GM21423 (cell line): ENCODE data around the gene ANKRD34B.

Source experiments
- ATAC-seq: cut with Tn5 transposase; IDR thresholded peaks from one replicate; pipeline ENCODE4 v1.9.1; 2021; ENCODE audit warnings: mild to moderate bottlenecking, moderate library complexity; ENCODE audit not compliant: unreplicated experiment

ANKRD34B gene

DNA sequence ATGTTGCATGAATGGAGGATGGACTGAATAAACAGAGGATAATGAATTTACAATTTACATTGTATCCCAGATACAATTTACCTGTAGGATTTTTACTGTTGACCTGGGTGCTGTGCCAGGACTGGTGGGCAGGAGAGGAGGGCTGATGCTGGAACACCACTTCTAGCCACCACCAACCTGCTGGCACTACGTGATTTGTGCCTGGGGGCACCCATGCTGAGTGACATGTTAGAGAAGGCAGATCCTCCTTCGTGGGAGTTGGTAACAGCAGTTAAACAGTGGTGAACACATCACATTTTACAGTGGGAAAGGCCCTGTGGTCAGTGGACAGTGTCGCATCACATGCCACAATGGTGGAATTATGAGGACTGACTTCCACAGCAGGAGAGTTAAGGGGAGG lies 3.0 kb upstream of the ANKRD34B start:
- no peak for ATAC-seq

DNA sequence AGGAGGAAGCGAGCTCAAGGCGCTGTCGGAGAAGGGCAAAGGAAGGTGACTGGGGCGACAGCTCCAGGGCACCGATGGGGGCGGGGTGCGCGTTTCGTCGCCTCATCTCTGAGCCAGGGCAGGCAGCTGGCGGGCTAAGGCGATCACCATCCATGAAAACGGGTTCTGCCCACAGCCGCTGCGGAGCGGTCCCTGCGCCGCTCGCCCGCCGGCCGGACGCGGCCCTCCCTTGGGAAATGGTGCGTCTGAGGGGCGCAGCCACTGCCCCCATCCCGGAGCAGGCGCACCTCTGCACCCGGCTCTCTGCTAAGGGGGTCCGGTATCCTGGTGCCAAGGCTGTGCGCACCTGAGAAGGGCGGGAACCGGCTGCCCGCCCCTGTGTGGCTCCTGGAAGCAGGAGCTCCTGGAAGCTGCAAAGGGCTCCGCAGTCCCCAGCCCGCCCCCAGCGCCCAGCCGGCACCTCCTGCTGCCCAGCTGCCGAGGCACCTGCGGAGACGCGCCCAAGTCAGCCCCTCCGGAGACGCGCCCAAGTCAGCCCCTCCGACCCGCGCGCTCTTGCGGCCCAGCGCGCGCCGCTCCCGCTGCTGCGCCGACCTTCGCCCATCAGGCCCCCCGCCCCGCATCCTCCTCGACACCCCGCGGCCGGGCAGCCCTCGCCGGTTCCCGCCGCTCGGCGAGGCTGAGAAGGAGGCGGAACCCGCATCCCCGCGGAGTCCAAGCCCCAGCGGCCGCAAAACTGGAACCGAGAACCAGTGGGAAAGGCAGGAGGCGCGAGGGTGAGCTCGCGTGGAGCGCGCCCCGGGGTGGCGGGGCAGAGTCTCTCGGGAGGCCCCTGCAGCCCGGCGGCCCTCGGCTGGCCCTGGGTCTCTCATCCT lies 757 bp downstream of the ANKRD34B start:
- no peak for ATAC-seq

DNA sequence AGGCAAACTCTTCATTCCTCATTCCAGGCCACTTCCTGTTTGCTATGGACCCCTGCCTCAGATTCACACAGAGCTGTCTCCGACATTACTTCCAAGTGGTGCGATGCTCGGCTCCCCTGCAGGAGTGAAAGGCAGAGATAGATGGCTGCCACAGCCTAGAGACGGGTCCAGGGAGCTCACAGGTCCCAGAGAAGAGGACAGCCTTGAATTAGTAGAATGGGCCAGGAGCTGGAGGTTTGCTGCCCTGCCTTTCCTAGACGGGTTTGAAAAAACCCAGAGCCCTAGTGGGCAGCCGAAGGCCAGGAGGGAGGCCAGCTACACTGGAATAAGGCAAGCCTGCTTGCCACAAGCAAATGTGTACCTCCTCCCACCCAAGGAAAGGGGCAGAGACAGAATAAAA lies 1.8 kb downstream of the ANKRD34B start:
- ATAC-seq: no peak

DNA sequence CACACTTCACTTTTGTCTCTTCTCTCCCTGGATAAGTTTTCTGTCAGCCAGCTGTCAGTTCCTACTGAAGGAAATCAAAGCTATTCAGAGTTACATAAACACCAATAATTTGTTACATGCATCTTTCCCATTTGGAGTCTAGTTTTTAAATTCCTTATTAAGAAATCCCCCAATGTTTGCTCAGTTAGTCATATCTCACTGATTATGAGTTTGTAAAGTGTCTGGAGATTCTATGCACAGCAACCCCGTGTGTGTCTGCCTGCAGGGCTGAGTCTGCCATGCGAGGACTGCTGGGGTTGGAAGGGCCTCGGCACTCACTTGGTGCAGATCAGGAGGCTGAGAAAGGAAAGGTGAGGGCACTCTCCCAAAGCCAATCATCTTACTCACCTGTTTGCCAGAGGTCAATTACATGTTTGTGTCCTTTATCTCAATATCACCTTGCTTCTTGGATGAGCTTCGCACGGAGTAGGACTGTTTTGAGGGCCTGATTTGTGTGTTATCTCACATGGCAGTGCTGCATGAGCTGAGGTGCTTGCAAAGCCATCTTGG lies 3.3 kb downstream of the ANKRD34B start:
- no peak for ATAC-seq

DNA sequence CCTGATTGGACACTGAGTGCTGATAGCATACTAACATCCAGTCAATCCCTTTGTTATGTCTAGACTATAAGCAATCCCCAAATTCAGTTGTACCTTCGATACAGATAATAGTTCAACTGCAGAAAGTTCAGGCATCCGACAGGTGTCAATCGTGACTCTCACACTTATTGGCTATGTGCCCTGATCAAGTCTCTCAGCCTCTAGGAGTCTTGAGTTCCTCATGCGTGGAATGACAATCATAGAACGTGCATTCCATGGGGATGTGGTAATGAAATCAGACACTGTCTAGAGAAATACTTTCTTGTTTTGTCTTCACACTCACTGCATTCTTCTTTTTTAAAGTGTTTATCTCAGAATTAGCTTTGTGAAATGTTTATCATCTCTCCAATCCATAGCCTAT lies 4.8 kb downstream of the ANKRD34B start:
- no peak for ATAC-seq

DNA sequence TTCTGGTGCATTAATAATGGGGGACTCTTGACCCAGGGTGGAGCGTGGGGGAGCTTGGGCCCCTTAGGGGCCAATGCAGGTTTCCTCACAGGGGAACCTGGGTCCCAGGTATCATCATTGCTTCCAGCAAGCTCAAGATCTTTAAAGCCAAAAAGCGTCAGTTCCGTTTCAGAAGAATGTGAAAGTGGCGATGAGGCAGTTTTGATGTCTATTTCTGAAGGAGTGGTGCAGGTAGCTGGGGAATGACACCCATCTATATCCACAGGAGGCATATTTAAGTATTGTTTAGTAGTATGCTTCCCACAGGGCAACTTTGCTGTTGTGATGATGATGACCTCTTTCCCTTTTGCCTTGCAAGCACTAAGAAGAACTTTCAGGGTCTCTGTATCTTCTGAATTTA lies 10.8 kb downstream of the ANKRD34B start:
- ATAC-seq: no peak

DNA sequence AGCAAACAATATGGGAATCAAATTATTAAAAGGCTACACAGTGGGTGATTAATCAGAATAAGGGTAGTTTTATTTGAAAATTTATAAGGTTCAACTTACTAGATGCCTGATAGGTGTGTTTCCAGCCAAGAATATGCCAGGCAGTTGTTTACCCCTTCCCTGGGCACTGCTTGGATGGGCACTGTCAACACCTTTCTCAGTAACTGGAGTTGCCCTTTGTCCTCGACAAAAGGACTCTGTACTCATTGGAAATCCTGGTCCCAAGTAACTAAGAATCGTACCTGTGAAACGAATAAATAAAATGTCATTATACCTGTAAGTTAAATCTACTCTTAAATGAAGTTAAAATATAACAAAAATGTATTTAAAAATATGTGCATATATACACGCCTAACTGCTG lies 15.0 kb downstream of the ANKRD34B start:
- ATAC-seq: no peak

DNA sequence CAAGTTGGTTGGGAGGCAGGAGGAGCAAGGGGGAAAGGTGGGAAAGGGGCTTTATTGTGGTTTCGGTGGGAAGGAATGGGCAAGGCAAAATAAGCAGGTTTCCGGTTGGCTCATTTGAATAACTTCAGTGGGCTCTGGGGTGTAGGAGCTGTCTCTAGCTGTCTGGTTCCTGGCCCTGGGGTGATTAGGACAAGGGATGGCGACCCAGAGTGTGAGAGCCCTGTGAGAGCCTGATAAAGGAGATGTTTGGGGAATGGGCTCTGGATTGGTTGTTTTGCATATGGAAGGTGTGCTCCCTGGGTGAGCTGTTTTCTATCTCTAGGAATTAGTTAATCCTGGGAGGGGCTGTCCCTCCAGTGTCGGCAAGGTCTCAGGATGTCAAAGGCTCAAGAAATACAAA lies 15.4 kb downstream of the ANKRD34B start:
- ATAC-seq: no peak

DNA sequence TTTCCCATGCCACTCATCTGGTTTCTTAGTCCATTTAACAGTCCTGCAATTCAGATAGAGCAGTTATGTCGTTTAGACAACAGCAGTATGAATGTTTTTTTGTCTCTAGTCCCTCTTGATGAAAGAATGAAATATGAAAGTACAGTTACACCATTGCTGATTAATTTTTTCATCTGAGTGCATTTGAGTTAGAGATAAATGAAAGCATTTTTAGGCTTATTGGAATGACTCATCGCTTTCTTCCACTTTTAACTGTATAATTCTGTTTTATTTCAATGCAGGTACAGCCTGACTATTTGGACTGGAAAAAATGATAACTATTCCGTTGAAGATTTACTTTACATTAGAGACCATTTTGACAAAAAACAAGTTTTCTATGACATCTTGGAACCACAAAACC lies 28.7 kb downstream of the ANKRD34B start:
- ATAC-seq: no peak

DNA sequence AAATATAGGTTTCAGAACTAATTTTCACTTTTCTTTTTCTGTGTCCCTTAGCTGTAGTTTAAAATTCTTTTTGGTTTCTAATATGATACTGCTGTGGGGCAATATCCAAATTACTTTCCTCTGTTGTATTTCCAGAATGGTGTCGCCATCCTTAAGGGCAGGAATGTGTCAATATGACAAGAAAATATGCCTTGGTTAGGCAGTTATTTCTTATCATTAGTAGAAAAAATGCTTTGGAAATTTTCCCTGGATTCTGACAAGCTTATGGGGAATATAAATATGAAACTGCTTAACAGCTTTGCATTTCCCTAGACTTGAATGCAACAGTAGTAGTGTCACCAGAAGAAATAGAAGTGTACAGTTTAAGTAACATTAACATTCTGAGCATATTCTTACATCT lies 29.4 kb downstream of the ANKRD34B start:
- ATAC-seq: no peak

DNA sequence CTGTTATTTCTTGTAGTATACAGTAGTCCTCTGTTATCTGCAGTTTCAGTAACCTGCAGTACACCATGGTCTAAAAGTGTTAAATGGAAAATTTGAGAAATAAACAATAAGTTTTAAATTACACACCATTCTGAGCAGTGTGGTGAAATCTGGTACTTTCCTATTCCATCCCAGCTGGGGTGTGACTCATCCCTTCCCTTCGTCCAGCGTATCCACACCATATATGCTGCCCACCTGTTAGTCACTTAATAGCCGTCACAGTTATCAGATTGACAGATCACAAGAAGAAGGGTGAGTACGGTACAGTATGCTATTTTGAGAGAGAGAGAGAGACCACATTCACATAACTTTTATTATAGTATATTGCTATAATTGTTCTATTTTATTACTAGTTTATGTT lies 53.3 kb downstream of the ANKRD34B start:
- ATAC-seq: no peak

DNA sequence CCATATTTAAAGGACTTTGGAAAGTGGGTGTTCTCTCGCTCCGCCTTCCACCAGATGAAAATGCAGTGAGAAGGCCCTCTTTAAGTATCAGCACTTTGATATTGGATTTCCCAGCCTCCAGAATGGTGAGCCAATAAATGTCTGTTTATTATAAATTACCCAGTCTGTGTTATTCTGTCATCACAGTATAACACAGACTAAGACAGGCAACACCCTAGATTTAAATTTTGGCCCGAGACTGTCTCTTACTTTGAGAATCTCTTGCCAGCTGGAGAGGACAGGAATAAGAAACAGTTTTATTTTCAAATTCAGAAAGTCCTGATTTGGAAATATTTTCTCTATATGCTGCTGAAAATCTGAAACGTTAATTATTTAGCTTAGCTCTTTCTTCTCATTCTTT lies 60.7 kb downstream of the ANKRD34B start:
- no peak for ATAC-seq

DNA sequence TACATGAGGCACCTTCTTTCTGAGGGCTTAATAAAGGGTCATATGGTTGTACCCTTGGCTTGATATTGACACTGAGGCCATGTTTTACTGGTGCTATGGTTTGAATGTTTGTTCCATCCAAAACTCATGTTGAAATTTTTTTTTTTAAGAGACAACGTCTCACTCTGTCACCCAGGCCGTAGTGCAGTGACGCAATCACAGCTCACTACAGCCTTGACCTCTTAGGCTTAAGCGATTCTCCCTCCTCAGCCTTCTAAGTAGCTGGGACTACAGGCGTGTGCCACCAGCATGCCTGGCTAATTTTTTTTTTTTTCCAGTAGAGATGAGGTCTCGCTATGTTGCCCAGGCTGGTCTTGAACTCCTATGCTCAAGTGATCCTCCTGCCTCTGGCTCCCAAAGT lies 61.2 kb downstream of the ANKRD34B start:
- no peak for ATAC-seq

DNA sequence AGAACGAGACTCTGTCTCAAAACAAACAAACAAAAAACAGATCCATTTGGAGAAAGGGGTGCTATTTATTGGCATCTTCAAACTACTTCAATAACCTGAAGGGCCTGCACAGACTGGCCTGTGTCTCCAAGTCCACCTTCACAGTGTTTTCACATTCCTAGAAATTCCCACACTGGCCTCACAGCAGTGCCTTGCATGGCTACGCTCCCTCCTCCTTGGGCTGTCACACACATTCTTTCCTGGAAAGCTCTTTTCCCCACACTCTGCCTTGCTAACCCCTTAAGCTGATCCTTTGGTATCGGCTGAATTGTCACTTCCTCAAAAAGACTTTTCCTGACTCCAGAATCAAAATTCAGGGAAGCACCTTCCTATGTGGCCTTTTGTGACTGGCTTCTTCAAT lies 62.4 kb downstream of the ANKRD34B start:
- no peak for ATAC-seq
